ENCODE data around the gene GATAD2A. TPM values are rescaled to one million over a fixed set of nuclear protein-coding genes. Genes with fewer than 3 reads are reported as not detected.

Gene GATAD2A
- total RNA-seq, 2 donors from 2014 or later, result 41.7 to 138 TPM

- Histone ChIP-seq H3K27ac (peak overlapping the region; percentile 64 to 65), H3K4me1 (replicated peaks) (peaks cover 5% of the 10 kb centered on the region)
- intact Hi-C loops (cut with DNase I), result no loop called here
Measured at GRCh38 chr19:19406878-19407632, 1.6 kb downstream of the GATAD2A start.

DNA sequence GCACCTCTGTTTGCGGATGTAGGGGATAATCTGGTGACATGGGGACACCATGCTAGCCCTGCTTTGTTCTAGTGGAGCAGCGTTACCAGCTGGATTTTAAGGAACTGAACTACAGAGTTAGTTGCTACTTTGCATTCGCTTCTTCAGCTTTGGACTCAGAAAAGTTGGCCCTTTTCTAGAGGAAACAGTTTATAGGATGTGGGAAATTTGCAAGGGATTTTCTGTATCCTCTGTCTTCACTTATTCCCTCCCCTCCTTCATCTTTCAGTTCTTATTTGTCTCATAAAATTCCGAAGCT, 2.1 kb downstream of the GATAD2A start:
- 72% methylated on average over 4 of the region's 4 CpGs for WGBS
- H3K27me3 ChIP-seq (replicated peaks; ENCODE audit: insufficient read depth), result no peaks in the 10 kb centered on the region
- DNase-seq (ENCODE audit: low spot score), result no peak
- intact Hi-C loops (cut with DNase I), result no loop called here
- H3K4me3 ChIP-seq, result no peak overlapping the region
- H3K9me3 ChIP-seq, result no peaks in the 10 kb centered on the region
- H3K4me1 ChIP-seq (replicated peaks), result peaks cover 5% of the 10 kb centered on the region
- H3K36me3 ChIP-seq, result no peaks in the 10 kb centered on the region
- H3K27ac ChIP-seq, result no peak overlapping the region
- TF ChIP-seq, protein P1, sequence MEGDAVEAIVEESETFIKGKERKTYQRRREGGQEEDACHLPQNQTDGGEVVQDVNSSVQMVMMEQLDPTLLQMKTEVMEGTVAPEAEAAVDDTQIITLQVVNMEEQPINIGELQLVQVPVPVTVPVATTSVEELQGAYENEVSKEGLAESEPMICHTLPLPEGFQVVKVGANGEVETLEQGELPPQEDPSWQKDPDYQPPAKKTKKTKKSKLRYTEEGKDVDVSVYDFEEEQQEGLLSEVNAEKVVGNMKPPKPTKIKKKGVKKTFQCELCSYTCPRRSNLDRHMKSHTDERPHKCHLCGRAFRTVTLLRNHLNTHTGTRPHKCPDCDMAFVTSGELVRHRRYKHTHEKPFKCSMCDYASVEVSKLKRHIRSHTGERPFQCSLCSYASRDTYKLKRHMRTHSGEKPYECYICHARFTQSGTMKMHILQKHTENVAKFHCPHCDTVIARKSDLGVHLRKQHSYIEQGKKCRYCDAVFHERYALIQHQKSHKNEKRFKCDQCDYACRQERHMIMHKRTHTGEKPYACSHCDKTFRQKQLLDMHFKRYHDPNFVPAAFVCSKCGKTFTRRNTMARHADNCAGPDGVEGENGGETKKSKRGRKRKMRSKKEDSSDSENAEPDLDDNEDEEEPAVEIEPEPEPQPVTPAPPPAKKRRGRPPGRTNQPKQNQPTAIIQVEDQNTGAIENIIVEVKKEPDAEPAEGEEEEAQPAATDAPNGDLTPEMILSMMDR (IDR thresholded peaks at IDR 0.05), result no peak
- TF ChIP-seq POLR2A (IDR thresholded peaks at IDR 0.05), result no peak
- TF ChIP-seq POLR2AphosphoS5 (IDR thresholded peaks at IDR 0.05), result no peak

More at GRCh38 chr19:19406878-19407632, 1.6 kb downstream of the GATAD2A start:
- DNase-seq (ENCODE audit: low spot score), result peak; percentile 46
- no peaks in the 10 kb centered on the region for H3K9me3 ChIP-seq
- TF ChIP-seq, protein P1 (IDR thresholded peaks at IDR 0.05), result peak in 3 of 4 experiments; percentile 37 to 53 (median 48)
- no peak for TF ChIP-seq POLR2A (IDR thresholded peaks at IDR 0.05)
- 33% methylated on average over 12 of the region's 12 CpGs for WGBS
- no peaks in the 10 kb centered on the region for H3K27me3 ChIP-seq (replicated peaks; ENCODE audit: insufficient read depth)
- no peaks in the 10 kb centered on the region for H3K36me3 ChIP-seq
- H3K4me3 ChIP-seq, result peak overlapping the region; percentile 80 to 87

GRCh38 chr19:19409205-19409604, 3.7 kb downstream of the GATAD2A start:
- peaks cover 5% of the 10 kb centered on the region for H3K4me1 ChIP-seq (replicated peaks)
- H3K36me3 ChIP-seq, result no peaks in the 10 kb centered on the region
- WGBS, result 33% methylated on average over 4 of the region's 4 CpGs
- no peak overlapping the region for H3K27ac ChIP-seq
- H3K9me3 ChIP-seq, result no peaks in the 10 kb centered on the region
- DNase-seq (ENCODE audit: low spot score), result peak; percentile 21
- H3K4me3 ChIP-seq, result no peak overlapping the region
- no peak for TF ChIP-seq POLR2A (IDR thresholded peaks at IDR 0.05)
- TF ChIP-seq POLR2AphosphoS5 (IDR thresholded peaks at IDR 0.05), result peak; percentile 35
- TF ChIP-seq, protein P1 (IDR thresholded peaks at IDR 0.05), result no peak
- H3K27me3 ChIP-seq (replicated peaks; ENCODE audit: insufficient read depth), result no peaks in the 10 kb centered on the region
- intact Hi-C loops (cut with DNase I), result no loop called here

DNA sequence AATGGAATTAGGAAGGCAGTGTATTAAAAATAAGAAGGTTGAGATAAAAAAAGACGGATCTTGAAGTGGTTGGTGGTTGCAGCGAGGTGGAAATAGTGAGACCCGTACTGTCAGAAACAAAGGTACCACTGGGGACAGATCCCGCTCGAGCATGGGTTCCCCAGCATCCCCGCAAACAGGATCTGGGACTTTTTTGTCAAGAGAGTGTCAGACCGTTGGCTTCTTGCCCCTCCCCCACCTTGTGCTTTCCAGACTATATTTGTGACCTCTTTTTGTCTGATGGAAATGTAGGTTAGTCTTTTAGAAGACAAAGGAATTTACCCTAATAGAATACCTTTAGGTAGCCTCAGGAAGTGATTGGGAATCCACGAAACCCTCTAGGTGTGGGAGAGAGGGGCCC, 4.2 kb downstream of the GATAD2A start:
- DNase-seq (ENCODE audit: low spot score), result no peak
- Histone ChIP-seq H3K36me3 (no peaks in the 10 kb centered on the region), H3K27ac (no peak overlapping the region), H3K4me3 (no peak overlapping the region), H3K9me3 (no peaks in the 10 kb centered on the region), H3K4me1 (replicated peaks) (peaks cover 5% of the 10 kb centered on the region), H3K27me3 (replicated peaks; ENCODE audit: insufficient read depth) (no peaks in the 10 kb centered on the region)
- intact Hi-C loops (cut with DNase I), result no loop called here
- no peak for TF ChIP-seq POLR2AphosphoS5 (IDR thresholded peaks at IDR 0.05)
- TF ChIP-seq, protein P1 (IDR thresholded peaks at IDR 0.05), result no peak
- TF ChIP-seq POLR2A (IDR thresholded peaks at IDR 0.05), result no peak
- WGBS, result 62% methylated on average over 8 of the region's 8 CpGs

Data from prostate gland (tissue), 2 donors.